ENCODE data around the gene CACYBP.

The CACYBP gene, protein sequence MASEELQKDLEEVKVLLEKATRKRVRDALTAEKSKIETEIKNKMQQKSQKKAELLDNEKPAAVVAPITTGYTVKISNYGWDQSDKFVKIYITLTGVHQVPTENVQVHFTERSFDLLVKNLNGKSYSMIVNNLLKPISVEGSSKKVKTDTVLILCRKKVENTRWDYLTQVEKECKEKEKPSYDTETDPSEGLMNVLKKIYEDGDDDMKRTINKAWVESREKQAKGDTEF

GRCh38 chr1:174999936-175000696 is at the start of gene CACYBP:
TSS of gene CACYBP (plus strand) at chr1:174999947. CDS start at chr1:175000181, 234 bp downstream.
- no peak for TF ChIP-seq GATA1 (IDR thresholded peaks at IDR 0.05; ENCODE audit: low read depth, low read length)
- no peak for TF ChIP-seq POLR2A (IDR thresholded peaks at IDR 0.05; ENCODE audit: low read length)
- no peak for DNase-seq

GRCh38 chr1:174953285-174954072 is 46.3 kb upstream of the CACYBP start:
- DNase-seq, result no peak
- TF ChIP-seq GATA1 (IDR thresholded peaks at IDR 0.05; ENCODE audit: low read depth, low read length), result no peak
- TF ChIP-seq POLR2A (IDR thresholded peaks at IDR 0.05; ENCODE audit: low read length), result no peak

DNA sequence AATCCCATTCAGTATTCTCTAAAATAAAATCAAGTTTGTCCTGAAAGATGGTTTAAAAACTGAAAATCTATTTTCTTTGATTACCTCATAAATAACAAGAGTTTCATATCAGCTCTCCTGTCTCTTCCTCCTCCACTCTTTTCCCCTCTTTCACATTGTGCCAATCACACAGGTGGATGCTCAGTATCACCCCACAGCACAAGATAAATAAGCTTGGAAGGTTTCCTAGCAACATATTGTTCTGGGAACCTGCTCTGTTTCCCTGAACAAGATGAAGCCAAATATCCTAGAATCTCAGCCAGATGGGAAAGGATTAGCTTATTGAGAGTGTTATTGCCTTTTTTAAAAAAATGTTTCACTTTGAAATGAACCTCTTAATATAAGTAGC is 45.7 kb upstream of the CACYBP start:
- TF ChIP-seq POLR2A (IDR thresholded peaks at IDR 0.05; ENCODE audit: low read length) (no peak), GATA1 (IDR thresholded peaks at IDR 0.05; ENCODE audit: low read depth, low read length) (no peak)
- no peak for DNase-seq

- no peak for TF ChIP-seq GATA1 (IDR thresholded peaks at IDR 0.05; ENCODE audit: low read depth, low read length)
- TF ChIP-seq POLR2A (IDR thresholded peaks at IDR 0.05; ENCODE audit: low read length), result no peak
- peak in 1 of 2 experiments; percentile 20 for DNase-seq
These were observed 44.8 kb upstream of the CACYBP start for GRCh38 chr1:174954671-174955669.

GRCh38 chr1:174956086-174956485 is 43.7 kb upstream of the CACYBP start:
- DNase-seq, result no peak

GRCh38 chr1:174956976-174957375 is 42.8 kb upstream of the CACYBP start:
- DNase-seq, result no peak
- no peak for TF ChIP-seq POLR2A (IDR thresholded peaks at IDR 0.05; ENCODE audit: low read length)
- TF ChIP-seq GATA1 (IDR thresholded peaks at IDR 0.05; ENCODE audit: low read depth, low read length), result no peak

More at GRCh38 chr1:174956086-174956485, 43.7 kb upstream of the CACYBP start:
- no peak for TF ChIP-seq GATA1 (IDR thresholded peaks at IDR 0.05; ENCODE audit: low read depth, low read length)
- TF ChIP-seq POLR2A (IDR thresholded peaks at IDR 0.05; ENCODE audit: low read length), result no peak

- TF ChIP-seq GATA1 (IDR thresholded peaks at IDR 0.05; ENCODE audit: low read depth, low read length) (no peak), POLR2A (IDR thresholded peaks at IDR 0.05; ENCODE audit: low read length) (no peak)
- peak in 1 of 2 experiments; percentile 9 for DNase-seq
These were observed 41.9 kb upstream of the CACYBP start for GRCh38 chr1:174957829-174958228.

DNA sequence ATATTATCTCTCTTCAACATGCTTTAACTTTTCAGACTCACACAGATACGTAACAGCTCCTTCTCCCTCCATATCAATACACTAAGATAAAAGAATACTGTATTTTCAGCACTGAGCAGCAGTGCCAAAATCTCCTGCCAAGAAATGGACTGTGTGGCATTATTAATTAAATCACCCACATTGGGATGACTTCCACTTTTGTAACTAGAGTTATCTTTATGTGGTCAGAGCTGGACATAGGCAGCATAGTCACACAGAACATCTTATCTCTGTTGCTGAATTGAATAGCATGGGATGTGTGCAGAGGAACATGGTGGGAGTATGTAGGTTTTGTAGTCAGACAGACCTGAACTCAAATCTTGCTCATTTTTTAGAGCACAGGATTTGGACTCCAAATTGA is 41.4 kb upstream of the CACYBP start:
- TF ChIP-seq POLR2A (IDR thresholded peaks at IDR 0.05; ENCODE audit: low read length) (no peak), GATA1 (IDR thresholded peaks at IDR 0.05; ENCODE audit: low read depth, low read length) (no peak)
- DNase-seq, result peak; percentile 15 to 52

DNA sequence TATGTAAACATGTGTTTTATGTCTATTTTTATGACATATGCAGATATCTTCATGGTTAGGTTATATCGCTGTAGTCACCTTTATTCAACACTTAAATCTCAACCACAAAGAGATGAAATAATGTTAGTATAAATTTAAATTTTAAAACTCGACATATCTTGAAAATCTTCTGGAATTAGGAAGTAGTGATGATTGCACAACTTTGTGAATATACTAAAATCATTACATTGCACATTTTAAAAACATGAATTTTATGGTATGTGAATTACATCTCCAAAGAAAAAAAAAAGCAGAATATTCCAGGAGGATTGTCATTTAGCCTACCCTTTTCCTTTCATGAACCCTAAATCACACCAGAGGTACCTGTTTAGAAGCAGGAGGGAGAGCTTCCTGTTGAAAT is 39.4 kb upstream of the CACYBP start:
- no peak for DNase-seq
- TF ChIP-seq GATA1 (IDR thresholded peaks at IDR 0.05; ENCODE audit: low read depth, low read length), result no peak
- TF ChIP-seq POLR2A (IDR thresholded peaks at IDR 0.05; ENCODE audit: low read length), result no peak

DNA sequence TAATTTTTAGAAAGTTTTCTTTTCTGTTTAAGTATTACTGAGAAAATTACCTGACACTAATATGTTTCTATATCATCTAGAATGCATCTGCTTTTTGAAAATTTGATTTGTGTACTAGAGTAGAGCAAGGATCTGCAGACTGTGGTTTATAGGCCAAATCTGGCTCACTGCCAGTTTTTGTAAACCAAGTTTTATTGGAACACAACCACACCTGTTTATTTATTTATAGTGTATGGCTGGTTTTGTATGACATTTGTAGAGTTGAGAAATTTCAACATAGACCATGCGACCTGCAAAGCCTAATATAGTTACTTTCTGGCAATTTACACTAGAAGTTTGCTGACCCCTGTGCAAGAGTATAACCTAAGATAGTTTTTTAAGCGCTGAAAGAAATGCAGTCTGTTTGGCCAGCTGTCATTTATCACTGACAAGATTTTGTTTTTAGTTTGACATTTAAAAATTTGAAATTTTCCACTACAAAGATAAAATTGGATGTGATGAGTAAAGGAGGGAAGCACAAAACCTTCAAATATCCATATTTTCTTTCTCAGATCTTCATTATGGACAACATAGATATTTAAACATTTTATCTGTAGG is 36.1 kb upstream of the CACYBP start:
- peak; percentile 23 to 44 for DNase-seq
- TF ChIP-seq POLR2A (IDR thresholded peaks at IDR 0.05; ENCODE audit: low read length), result no peak
- no peak for TF ChIP-seq GATA1 (IDR thresholded peaks at IDR 0.05; ENCODE audit: low read depth, low read length)

DNA sequence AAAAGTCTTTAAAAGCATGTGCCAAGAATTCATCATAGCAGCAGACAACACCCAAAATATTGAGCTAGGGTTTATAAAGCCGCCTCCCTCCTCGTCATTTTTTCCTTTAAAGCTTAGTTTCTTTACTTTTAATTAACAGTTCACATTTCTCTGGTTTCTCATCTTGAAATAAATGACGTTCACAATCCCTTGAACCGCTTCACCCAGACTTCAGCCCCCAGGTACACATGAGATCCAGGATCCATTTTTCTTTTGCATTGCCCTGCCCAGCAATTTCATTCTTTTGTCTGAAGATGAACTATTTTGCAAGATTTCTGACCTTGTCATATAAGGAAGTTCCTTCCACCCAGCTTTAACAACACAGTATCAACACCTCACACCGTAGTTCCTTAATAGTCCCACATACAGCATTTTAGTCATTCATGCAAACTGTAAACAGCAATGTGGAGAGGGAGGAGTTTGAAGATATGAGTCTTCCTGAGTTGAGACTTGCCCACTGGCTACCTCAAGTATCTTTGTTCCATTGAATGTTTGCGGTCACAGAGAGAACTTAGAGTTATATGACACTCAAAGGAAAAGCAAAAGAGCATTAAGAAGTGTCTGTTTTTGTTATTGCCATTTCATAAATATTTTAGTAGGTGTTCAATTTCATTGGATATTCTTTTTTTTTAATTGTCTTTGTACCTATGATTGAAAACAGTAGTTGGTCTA is 35.3 kb upstream of the CACYBP start:
- TF ChIP-seq GATA1 (IDR thresholded peaks at IDR 0.05; ENCODE audit: low read depth, low read length), result no peak
- TF ChIP-seq POLR2A (IDR thresholded peaks at IDR 0.05; ENCODE audit: low read length), result peak; percentile 38
- DNase-seq, result peak; percentile 68 to 79

GRCh38 chr1:174964972-174965361 is 34.8 kb upstream of the CACYBP start:
- no peak for TF ChIP-seq GATA1 (IDR thresholded peaks at IDR 0.05; ENCODE audit: low read depth, low read length)
- TF ChIP-seq POLR2A (IDR thresholded peaks at IDR 0.05; ENCODE audit: low read length), result no peak
- peak; percentile 52 for DNase-seq

All from erythroblast (primary cell).